Bronchial epithelial cell (primary cell): ENCODE measurements around the gene SLC25A13. TPM values are rescaled to one million over a fixed set of nuclear protein-coding genes. Genes with fewer than 3 reads are reported as not detected.

Experiments used
- DNase-seq: peaks from one replicate; pipeline ENCODE4 v3.0.0-alpha.2; 2010; ENCODE audit warnings: low read depth
- FAIRE-seq: peaks from 2 replicates; lab custom pipeline; 2011; peaks lifted over from hg19 to GRCh38; lab: Jason Lieb, UNC
- H3K27me3 ChIP-seq: 2 replicates; pipeline ENCODE4 v1.5.1; 2011; ENCODE audit warnings: low read length; ENCODE audit not compliant: control insufficient read depth, insufficient read depth
- H3K36me3 ChIP-seq: 2 replicates; pipeline ENCODE4 v1.5.1; 2011; ENCODE audit warnings: low read length; ENCODE audit not compliant: control insufficient read depth, insufficient read depth
- H3K4me3 ChIP-seq: 2 replicates; pipeline ENCODE4 v1.5.1; 2011; ENCODE audit warnings: mild to moderate bottlenecking, low read depth, low read length, control low read depth
- total RNA-seq: library from RNA; depleted of rRNA; stranded (reverse); fragments of >200 nt; gene quantifications from 2 replicates; pipeline ENCODE4 v1.2.1, GENCODE V29; 2014
- TF ChIP-seq, protein P1 (sequence below): IDR thresholded peaks from 2 replicates; pipeline ENCODE4 v1.5.1; 2011; ENCODE audit warnings: mild to moderate bottlenecking, moderate library complexity, low read length, control low read depth, inconsistent platforms; ENCODE audit not compliant: insufficient read depth, severe bottlenecking

SLC25A13 gene
- total RNA-seq, 1 donor from 2014 or later: 16.6 TPM

DNA sequence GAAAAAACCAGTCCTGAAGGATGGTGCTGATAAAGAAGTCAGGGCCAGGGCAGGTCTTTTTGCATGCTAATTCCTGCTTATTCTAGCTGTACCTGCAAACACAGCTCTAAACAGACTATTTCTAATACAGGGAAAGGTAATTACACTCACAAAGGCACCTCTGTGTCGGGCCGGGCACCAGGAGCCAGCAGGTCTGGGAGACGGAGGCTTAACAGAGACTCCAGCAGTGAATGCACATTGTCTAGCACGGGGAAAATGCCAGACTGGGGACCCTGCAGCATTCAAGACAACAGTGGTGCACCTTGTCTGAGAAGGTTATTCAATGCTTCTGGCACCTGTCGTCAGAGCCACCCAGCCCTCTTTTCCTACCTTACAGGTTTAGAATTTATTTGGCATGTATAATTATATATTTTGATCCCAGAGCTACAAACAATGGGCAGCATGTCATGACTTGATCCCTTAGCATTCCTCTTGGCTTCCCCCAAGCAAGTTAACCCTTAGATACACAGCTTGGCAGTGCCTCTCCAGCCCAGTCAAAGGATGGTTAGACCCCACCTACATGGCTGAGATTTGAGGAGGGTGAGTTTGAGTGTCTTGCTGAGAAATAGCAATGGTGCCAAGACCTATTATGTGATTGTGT lies 185.2 kb downstream of the SLC25A13 start:
- TF ChIP-seq, protein P1, sequence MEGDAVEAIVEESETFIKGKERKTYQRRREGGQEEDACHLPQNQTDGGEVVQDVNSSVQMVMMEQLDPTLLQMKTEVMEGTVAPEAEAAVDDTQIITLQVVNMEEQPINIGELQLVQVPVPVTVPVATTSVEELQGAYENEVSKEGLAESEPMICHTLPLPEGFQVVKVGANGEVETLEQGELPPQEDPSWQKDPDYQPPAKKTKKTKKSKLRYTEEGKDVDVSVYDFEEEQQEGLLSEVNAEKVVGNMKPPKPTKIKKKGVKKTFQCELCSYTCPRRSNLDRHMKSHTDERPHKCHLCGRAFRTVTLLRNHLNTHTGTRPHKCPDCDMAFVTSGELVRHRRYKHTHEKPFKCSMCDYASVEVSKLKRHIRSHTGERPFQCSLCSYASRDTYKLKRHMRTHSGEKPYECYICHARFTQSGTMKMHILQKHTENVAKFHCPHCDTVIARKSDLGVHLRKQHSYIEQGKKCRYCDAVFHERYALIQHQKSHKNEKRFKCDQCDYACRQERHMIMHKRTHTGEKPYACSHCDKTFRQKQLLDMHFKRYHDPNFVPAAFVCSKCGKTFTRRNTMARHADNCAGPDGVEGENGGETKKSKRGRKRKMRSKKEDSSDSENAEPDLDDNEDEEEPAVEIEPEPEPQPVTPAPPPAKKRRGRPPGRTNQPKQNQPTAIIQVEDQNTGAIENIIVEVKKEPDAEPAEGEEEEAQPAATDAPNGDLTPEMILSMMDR: no peak
- no peak for FAIRE-seq
- Histone ChIP-seq H3K4me3 (no peak overlapping the region), H3K27me3 (no peaks in the 10 kb centered on the region), H3K36me3 (no peaks in the 10 kb centered on the region)
- DNase-seq: peak; percentile 33

DNA sequence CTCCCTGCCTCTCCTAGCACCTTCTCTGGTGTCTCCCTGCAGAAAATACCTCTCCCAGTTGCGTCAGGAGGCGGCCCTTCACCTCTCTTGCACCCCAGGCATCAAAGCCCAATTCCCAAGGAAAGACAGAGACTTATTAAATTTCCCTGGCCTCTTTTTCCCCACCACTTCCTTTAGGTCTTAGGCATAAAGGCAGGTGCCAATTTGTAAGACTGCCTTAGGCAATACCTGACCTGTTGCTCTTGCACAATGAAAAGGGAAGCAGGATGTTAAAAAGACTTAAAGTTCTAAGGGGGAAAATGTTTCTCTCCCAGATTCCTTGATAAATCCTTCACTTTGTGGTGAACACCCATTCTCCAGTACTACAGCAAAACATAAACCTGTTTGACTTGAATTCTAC lies 186.7 kb downstream of the SLC25A13 start:
- Histone ChIP-seq H3K27me3 (no peaks in the 10 kb centered on the region), H3K36me3 (no peaks in the 10 kb centered on the region), H3K4me3 (no peak overlapping the region)
- FAIRE-seq (no peak), DNase-seq (peak; percentile 83)
- TF ChIP-seq, protein P1: no peak

DNA sequence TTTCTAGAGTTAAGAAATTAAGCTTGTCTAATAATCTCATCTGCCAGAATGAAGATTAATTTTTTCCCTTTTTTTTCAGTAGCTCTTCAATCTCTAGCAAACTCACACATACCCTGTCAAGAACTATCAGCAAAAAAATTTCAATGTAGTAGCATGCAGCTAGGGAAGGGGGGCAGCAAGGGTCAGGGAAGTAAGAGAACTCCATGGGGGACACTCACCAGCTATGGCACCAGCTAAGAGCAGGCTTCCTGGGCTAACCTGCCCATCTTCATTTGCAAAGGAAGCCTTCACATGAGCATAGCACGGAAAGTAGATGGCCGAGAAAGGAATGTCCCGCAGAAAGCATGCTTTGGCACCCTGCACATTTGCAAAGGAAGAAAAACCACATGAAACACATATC lies 190.4 kb downstream of the SLC25A13 start:
- no peaks in the 10 kb centered on the region for H3K27me3 ChIP-seq
- FAIRE-seq (no peak), DNase-seq (no peak)
- TF ChIP-seq, protein P1: no peak
- H3K4me3 ChIP-seq: no peak overlapping the region
- H3K36me3 ChIP-seq: no peaks in the 10 kb centered on the region

DNA sequence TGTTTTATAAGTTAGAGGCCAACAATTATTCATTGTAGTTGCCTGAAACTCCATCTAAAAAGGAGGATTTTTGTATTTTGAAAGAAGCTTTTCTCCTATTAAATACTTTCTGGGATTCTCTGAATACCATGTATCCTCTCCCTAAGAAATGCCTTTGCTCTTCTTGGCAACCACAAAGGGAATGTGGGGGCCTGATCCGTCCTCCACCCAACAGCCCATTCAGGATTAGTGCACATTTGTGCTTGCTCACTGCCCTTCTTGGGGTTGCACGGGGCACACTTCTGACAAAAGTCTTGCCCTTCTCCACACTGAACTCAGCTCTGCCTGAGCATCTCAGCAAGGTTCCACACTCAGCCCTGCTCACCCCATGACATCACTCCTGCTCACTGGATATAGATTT lies 194.2 kb downstream of the SLC25A13 start:
- Histone ChIP-seq H3K4me3 (no peak overlapping the region), H3K27me3 (no peaks in the 10 kb centered on the region), H3K36me3 (no peaks in the 10 kb centered on the region)
- TF ChIP-seq, protein P1: no peak
- DNase-seq (no peak), FAIRE-seq (no peak)

DNA sequence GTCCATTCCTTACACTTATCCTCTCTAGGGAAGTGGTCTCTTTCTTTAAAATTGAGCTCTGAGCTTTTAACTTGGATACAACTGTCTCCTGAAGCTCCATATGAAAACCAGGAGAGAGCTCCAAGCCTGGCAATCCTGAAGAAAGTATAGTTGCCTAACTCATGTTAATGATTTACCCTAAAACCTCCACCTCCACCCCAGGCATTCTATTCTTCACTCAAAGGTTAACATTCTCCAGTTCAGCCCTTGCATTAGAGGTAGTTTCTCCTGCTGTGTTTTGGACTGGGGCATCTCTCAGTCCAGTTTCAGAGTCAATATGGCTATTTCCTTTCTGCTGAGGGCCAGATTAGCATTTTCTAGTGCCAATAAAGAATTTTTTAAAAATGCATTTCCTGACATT lies 195.5 kb downstream of the SLC25A13 start:
- FAIRE-seq (no peak), DNase-seq (no peak)
- Histone ChIP-seq H3K4me3 (no peak overlapping the region), H3K27me3 (no peaks in the 10 kb centered on the region), H3K36me3 (no peaks in the 10 kb centered on the region)
- TF ChIP-seq, protein P1: no peak

DNA sequence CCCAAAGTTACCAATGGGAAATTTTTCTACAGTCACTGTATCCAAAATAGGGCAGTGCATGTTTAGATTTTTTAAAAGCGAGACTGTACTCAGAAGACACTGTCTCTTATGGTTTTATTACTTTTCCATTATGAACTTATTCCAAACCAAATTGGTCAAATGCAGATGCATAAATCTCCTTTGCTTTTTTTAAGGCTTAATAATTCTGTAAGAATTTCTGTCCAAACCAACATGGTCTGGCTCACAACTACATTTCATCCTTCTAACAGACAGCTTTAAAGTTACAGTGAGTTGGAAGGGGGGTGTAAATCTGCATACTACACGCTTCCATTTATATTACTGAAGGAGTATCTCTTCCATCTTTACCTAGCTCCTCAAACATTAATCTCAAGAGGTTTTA lies 199.2 kb downstream of the SLC25A13 start:
- FAIRE-seq: no peak
- TF ChIP-seq, protein P1: no peak
- no peaks in the 10 kb centered on the region for H3K36me3 ChIP-seq

More for the DNA sequence above, 199.2 kb downstream of the SLC25A13 start:
- no peak for DNase-seq
- no peak overlapping the region for H3K4me3 ChIP-seq
- no peaks in the 10 kb centered on the region for H3K27me3 ChIP-seq
